NCI-H1694 (cell line): ENCODE data around the gene TOGARAM1.

Source experiments
- DNase-seq: peaks from one replicate; lab custom pipeline; 2025; lab: John Stamatoyannopoulos, UW

TOGARAM1 gene

GRCh38 chr14:44961554-44962333 is at the start of gene TOGARAM1, which contains the start of gene KLHL28:
Gene TOGARAM1 (plus strand): TSS chr14:44962190. CDS start chr14:44962422, 232 bp downstream.
Gene KLHL28 (minus strand): TSS chr14:44961947. CDS start chr14:44945928, 16,019 bp downstream.
- DNase-seq, result peak; percentile 99

- no peak for DNase-seq
Measured at GRCh38 chr14:44914849-44915248, 47.1 kb upstream of the TOGARAM1 start.

- DNase-seq, result no peak
Measured at GRCh38 chr14:44928793-44929192, 33.2 kb upstream of the TOGARAM1 start.

- no peak for DNase-seq
Measured at GRCh38 chr14:44935155-44935554, 26.8 kb upstream of the TOGARAM1 start.

- DNase-seq, result no peak
Measured at GRCh38 chr14:44937547-44937946, 24.4 kb upstream of the TOGARAM1 start.

GRCh38 chr14:44940211-44940610 is 21.8 kb upstream of the TOGARAM1 start:
- DNase-seq, result no peak

GRCh38 chr14:44940944-44941343 is 21.0 kb upstream of the TOGARAM1 start:
- DNase-seq, result no peak

GRCh38 chr14:44941591-44941990 is 20.4 kb upstream of the TOGARAM1 start:
- DNase-seq, result no peak

- no peak for DNase-seq
Measured at GRCh38 chr14:44942436-44942835, 19.6 kb upstream of the TOGARAM1 start.

GRCh38 chr14:44944107-44944506 is 17.9 kb upstream of the TOGARAM1 start:
- DNase-seq, result no peak

GRCh38 chr14:44945264-44945663 is 16.7 kb upstream of the TOGARAM1 start:
- DNase-seq, result no peak

GRCh38 chr14:44951051-44951450 is 10.9 kb upstream of the TOGARAM1 start:
- no peak for DNase-seq

GRCh38 chr14:44952391-44953110 is 9.4 kb upstream of the TOGARAM1 start:
- DNase-seq, result no peak

GRCh38 chr14:44954750-44955149 is 7.2 kb upstream of the TOGARAM1 start:
- DNase-seq, result no peak

GRCh38 chr14:44955528-44955927 is 6.5 kb upstream of the TOGARAM1 start:
- DNase-seq, result no peak

GRCh38 chr14:44956866-44957265 is 5.1 kb upstream of the TOGARAM1 start:
- no peak for DNase-seq

- DNase-seq, result no peak
Measured at GRCh38 chr14:44959538-44959937, 2.5 kb upstream of the TOGARAM1 start.

- DNase-seq, result no peak
Measured at GRCh38 chr14:44960146-44960545, 1.8 kb upstream of the TOGARAM1 start.

GRCh38 chr14:44960646-44961045 is 1.3 kb upstream of the TOGARAM1 start:
- no peak for DNase-seq

- DNase-seq, result peak; percentile 38
Measured at GRCh38 chr14:44961151-44961553, 838 bp upstream of the TOGARAM1 start.

- DNase-seq, result peak; percentile 56
Measured at GRCh38 chr14:44962334-44963043, 499 bp downstream of the TOGARAM1 start.

GRCh38 chr14:44963044-44963528 is 1.1 kb downstream of the TOGARAM1 start:
- no peak for DNase-seq
